ENCODE measurements around the gene OXGR1.
A peak's percentile ranks its signal among the peaks of the same experiment; 100 is the strongest.
"Not testable (repeated sequence)": the region's sequence is repeated elsewhere in the genome, so short reads cannot be mapped to it uniquely, and the experiment has no call there.

OXGR1 gene

DNA sequence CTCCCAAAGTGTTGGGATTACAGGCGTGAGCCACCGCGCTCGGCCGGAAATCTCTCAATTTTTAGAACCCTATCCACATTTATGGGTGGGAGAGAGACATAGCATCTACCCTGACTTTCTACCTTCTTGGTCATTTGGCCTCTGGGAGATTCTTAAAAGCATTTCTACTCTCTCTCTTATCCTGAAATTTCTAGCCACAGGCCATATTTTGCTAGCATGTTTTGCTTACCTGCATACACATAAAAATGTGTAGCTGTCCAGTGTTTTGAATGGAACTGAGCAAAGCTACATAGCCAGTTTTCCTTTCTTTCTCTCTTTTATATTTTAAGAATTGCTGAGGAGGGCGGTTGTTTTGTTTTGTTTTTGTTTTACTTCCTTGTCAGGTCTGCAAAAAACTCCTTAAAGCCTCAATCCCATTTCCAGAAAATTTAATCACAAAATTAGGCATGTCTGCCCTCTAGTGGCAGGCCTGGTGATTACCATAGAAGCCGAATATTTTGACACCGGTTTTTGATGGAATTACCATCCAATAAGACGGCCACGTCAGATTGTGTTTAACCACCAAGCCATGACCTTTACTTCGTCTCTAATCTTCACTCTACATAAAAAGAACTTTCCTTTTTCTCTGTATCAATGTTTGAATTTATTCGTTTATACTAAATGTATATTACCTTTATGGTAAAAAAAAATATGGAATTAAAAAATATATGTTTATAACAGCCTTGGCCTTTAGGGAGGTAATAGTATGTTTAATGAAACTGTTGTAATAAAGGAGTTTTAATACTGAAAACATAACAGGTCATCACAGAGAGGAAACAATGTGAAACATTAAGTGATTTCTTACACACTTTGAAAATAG, 34.4 kb upstream of the OXGR1 start:
- Histone ChIP-seq H2BK120ac (ENCODE audit: low read depth, low read length) (no peak overlapping the region), H3K23ac (ENCODE audit: low read depth, low read length, poor library complexity) (no peak overlapping the region), H3K18ac (ENCODE audit: low read length) (no peak overlapping the region), H3K27ac (replicated peaks; ENCODE audit: low read length) (no peak overlapping the region), H2AFZ (ENCODE audit: low read length) (no peak overlapping the region), H3K9ac (ENCODE audit: low read depth, low read length, poor library complexity) (no peak overlapping the region), H3K79me1 (ENCODE audit: low read depth, low read length) (no peaks in the 10 kb centered on the region), H3K4ac (ENCODE audit: low read length) (no peak overlapping the region), H3K36me3 (replicated peaks in 1 of 2; ENCODE audit: control insufficient read depth in 2 of 2, insufficient read depth in 2 of 2, low read length in 2 of 2) (no peaks in the 10 kb centered on the region), H3K4me2 (ENCODE audit: insufficient read depth, low read length, poor library complexity, severe bottlenecking) (no peak overlapping the region), H3K27me3 (ENCODE audit: control insufficient read depth in 3 of 3, insufficient read depth in 3 of 3, low read depth in 1 of 3, low read length in 3 of 3) (no peaks in the 10 kb centered on the region), H2BK5ac (ENCODE audit: low read length) (no peak overlapping the region), H4K8ac (ENCODE audit: low read depth, low read length) (no peak overlapping the region), H3K14ac (ENCODE audit: low read length) (no peak overlapping the region), H3K9me3 (replicated peaks in 1 of 2; ENCODE audit: control insufficient read depth in 2 of 2, insufficient read depth in 1 of 2, low read depth in 1 of 2, low read length in 2 of 2) (no peaks in the 10 kb centered on the region), H2BK15ac (ENCODE audit: low read length) (no peak overlapping the region), H2AK5ac (ENCODE audit: low read depth, low read length) (no peak overlapping the region), H3K4me3 (ENCODE audit: low read length in 2 of 2) (no peak overlapping the region), H3K4me1 (ENCODE audit: control insufficient read depth in 2 of 2, insufficient read depth in 1 of 2, low read depth in 1 of 2, low read length in 2 of 2) (no peaks in the 10 kb centered on the region), H4K91ac (ENCODE audit: low read depth, low read length, poor library complexity) (no peak overlapping the region), H2BK12ac (ENCODE audit: low read length) (no peak overlapping the region)
- peak; percentile 59 for DNase-seq (ENCODE audit: low spot score)
- no CpG with 5 or more reads among the region's 12 CpGs for WGBS, 2 donors (ENCODE audit: extremely low coverage in 2 of 2, insufficient read length in 2 of 2, insufficient replicate concordance in 1 of 2)

DNA sequence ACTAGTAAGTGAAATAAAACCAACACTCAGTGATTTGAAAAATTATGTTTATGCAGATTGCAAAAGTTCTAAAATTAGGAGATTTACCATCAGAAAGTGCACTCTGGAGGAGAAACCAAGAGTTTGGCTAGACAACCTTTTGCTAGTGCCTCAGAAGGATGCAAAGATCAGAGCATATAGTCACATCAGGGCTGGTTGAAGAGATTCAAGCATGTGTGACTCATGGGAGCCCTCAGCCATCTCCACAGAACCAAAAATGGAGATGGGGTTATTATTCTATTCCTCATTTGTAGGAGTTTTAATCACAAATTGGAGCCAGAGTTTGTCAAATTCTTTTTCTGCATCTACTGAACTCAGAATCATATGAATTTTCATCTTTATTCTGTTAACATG, 32.9 kb upstream of the OXGR1 start:
- Histone ChIP-seq H3K4ac (ENCODE audit: low read length) (no peak overlapping the region), H2AK5ac (ENCODE audit: low read depth, low read length) (no peak overlapping the region), H4K91ac (ENCODE audit: low read depth, low read length, poor library complexity) (no peak overlapping the region), H3K18ac (ENCODE audit: low read length) (no peak overlapping the region), H2AFZ (ENCODE audit: low read length) (no peak overlapping the region), H3K4me3 (ENCODE audit: low read length in 2 of 2) (no peak overlapping the region), H2BK15ac (ENCODE audit: low read length) (no peak overlapping the region), H3K4me1 (ENCODE audit: control insufficient read depth in 2 of 2, insufficient read depth in 1 of 2, low read depth in 1 of 2, low read length in 2 of 2) (no peaks in the 10 kb centered on the region), H3K14ac (ENCODE audit: low read length) (no peak overlapping the region), H3K36me3 (replicated peaks in 1 of 2; ENCODE audit: control insufficient read depth in 2 of 2, insufficient read depth in 2 of 2, low read length in 2 of 2) (no peaks in the 10 kb centered on the region), H3K23ac (ENCODE audit: low read depth, low read length, poor library complexity) (no peak overlapping the region), H3K27me3 (ENCODE audit: control insufficient read depth in 3 of 3, insufficient read depth in 3 of 3, low read depth in 1 of 3, low read length in 3 of 3) (no peaks in the 10 kb centered on the region), H3K9ac (ENCODE audit: low read depth, low read length, poor library complexity) (no peak overlapping the region), H3K9me3 (replicated peaks in 1 of 2; ENCODE audit: control insufficient read depth in 2 of 2, insufficient read depth in 1 of 2, low read depth in 1 of 2, low read length in 2 of 2) (no peaks in the 10 kb centered on the region), H2BK12ac (ENCODE audit: low read length) (no peak overlapping the region), H4K8ac (ENCODE audit: low read depth, low read length) (no peak overlapping the region), H3K27ac (replicated peaks; ENCODE audit: low read length) (no peak overlapping the region), H3K79me1 (ENCODE audit: low read depth, low read length) (no peaks in the 10 kb centered on the region), H2BK120ac (ENCODE audit: low read depth, low read length) (no peak overlapping the region), H2BK5ac (ENCODE audit: low read length) (no peak overlapping the region), H3K4me2 (ENCODE audit: insufficient read depth, low read length, poor library complexity, severe bottlenecking) (no peak overlapping the region)
- DNase-seq (ENCODE audit: low spot score): no peak

DNA sequence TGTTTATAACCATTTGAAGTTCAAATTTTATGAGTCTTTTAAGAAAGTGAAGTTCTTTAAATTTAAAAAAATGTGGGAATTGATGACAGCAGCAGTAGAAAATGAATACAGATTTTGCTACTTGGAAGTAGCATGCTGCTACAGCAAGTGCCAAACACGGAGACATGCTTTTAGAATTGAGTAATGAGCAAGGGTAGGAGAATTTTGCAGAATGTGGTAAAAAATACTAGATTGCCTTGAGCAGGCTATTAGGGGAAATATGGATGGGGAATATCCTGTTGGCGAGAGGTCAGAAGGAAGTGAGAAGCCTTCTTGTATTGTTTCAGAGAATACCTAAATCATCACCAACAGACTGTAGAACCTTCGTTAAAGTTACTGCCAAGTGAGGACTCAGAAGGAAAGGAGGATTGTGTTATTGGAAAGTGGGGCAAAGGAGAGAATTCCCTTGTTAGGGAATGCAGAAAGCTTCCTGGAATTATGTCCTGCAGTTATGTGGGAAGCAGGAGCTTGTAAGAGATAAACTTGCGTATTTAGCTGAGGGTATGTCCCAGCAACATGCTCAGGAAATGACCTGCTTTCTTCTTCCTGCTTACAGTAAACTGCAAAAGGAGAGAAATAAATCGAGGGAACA, 32.4 kb upstream of the OXGR1 start:
- Histone ChIP-seq H2BK12ac (ENCODE audit: low read length) (no peak overlapping the region), H3K9ac (ENCODE audit: low read depth, low read length, poor library complexity) (no peak overlapping the region), H3K27ac (replicated peaks; ENCODE audit: low read length) (no peak overlapping the region), H3K4me3 (ENCODE audit: low read length in 2 of 2) (no peak overlapping the region), H3K4me2 (ENCODE audit: insufficient read depth, low read length, poor library complexity, severe bottlenecking) (no peak overlapping the region), H3K27me3 (ENCODE audit: control insufficient read depth in 3 of 3, insufficient read depth in 3 of 3, low read depth in 1 of 3, low read length in 3 of 3) (no peaks in the 10 kb centered on the region), H3K4me1 (ENCODE audit: control insufficient read depth in 2 of 2, insufficient read depth in 1 of 2, low read depth in 1 of 2, low read length in 2 of 2) (no peaks in the 10 kb centered on the region), H3K14ac (ENCODE audit: low read length) (no peak overlapping the region), H2AK5ac (ENCODE audit: low read depth, low read length) (no peak overlapping the region), H2AFZ (ENCODE audit: low read length) (no peak overlapping the region), H4K8ac (ENCODE audit: low read depth, low read length) (no peak overlapping the region), H3K4ac (ENCODE audit: low read length) (no peak overlapping the region), H4K91ac (ENCODE audit: low read depth, low read length, poor library complexity) (no peak overlapping the region), H3K23ac (ENCODE audit: low read depth, low read length, poor library complexity) (no peak overlapping the region), H3K36me3 (replicated peaks in 1 of 2; ENCODE audit: control insufficient read depth in 2 of 2, insufficient read depth in 2 of 2, low read length in 2 of 2) (no peaks in the 10 kb centered on the region), H2BK5ac (ENCODE audit: low read length) (no peak overlapping the region), H3K18ac (ENCODE audit: low read length) (no peak overlapping the region), H2BK15ac (ENCODE audit: low read length) (no peak overlapping the region), H3K79me1 (ENCODE audit: low read depth, low read length) (no peaks in the 10 kb centered on the region), H3K9me3 (replicated peaks in 1 of 2; ENCODE audit: control insufficient read depth in 2 of 2, insufficient read depth in 1 of 2, low read depth in 1 of 2, low read length in 2 of 2) (no peaks in the 10 kb centered on the region), H2BK120ac (ENCODE audit: low read depth, low read length) (no peak overlapping the region)
- no peak for DNase-seq (ENCODE audit: low spot score)
- WGBS, 2 donors (ENCODE audit: extremely low coverage in 2 of 2, insufficient read length in 2 of 2, insufficient replicate concordance in 1 of 2): no CpG with 5 or more reads among the region's 5 CpGs

DNA sequence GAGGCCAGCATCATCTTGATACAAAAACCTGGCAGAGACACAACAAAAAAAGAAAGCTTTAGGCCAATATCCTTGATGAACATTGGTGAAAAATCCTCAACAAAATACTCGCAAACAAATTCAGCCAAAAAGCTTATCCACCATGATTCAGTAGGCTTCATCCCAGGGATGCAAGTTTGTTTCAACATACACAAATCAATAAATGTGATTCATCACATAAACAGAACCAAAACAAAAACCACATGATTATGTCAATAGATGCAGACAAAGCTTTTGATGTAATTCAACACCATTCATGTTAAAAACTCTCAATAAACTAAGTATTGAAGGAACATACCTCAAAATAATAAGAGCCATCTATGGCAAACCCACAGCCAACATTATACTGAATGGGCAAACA, 29.5 kb upstream of the OXGR1 start:
- H3K4ac ChIP-seq (ENCODE audit: low read length); H2AK5ac ChIP-seq (ENCODE audit: low read depth, low read length); H3K4me1 ChIP-seq (ENCODE audit: control insufficient read depth in 2 of 2, insufficient read depth in 1 of 2, low read depth in 1 of 2, low read length in 2 of 2); H4K8ac ChIP-seq (ENCODE audit: low read depth, low read length); DNase-seq (ENCODE audit: low spot score); H4K91ac ChIP-seq (ENCODE audit: low read depth, low read length, poor library complexity); H3K79me1 ChIP-seq (ENCODE audit: low read depth, low read length); H2BK12ac ChIP-seq (ENCODE audit: low read length); H3K36me3 ChIP-seq (replicated peaks in 1 of 2; ENCODE audit: control insufficient read depth in 2 of 2, insufficient read depth in 2 of 2, low read length in 2 of 2); H3K14ac ChIP-seq (ENCODE audit: low read length); H3K18ac ChIP-seq (ENCODE audit: low read length); H3K27ac ChIP-seq (replicated peaks; ENCODE audit: low read length); H3K9me3 ChIP-seq (replicated peaks in 1 of 2; ENCODE audit: control insufficient read depth in 2 of 2, insufficient read depth in 1 of 2, low read depth in 1 of 2, low read length in 2 of 2); H3K27me3 ChIP-seq (ENCODE audit: control insufficient read depth in 3 of 3, insufficient read depth in 3 of 3, low read depth in 1 of 3, low read length in 3 of 3); H3K23ac ChIP-seq (ENCODE audit: low read depth, low read length, poor library complexity); H2BK5ac ChIP-seq (ENCODE audit: low read length); H3K4me2 ChIP-seq (ENCODE audit: insufficient read depth, low read length, poor library complexity, severe bottlenecking); H2BK15ac ChIP-seq (ENCODE audit: low read length); H3K4me3 ChIP-seq (ENCODE audit: low read length in 2 of 2); H3K9ac ChIP-seq (ENCODE audit: low read depth, low read length, poor library complexity); H2AFZ ChIP-seq (ENCODE audit: low read length); H2BK120ac ChIP-seq (ENCODE audit: low read depth, low read length): not testable (repeated sequence)
- WGBS, 2 donors (ENCODE audit: extremely low coverage in 2 of 2, insufficient read length in 2 of 2, insufficient replicate concordance in 1 of 2): no CpG with 5 or more reads among the region's 1 CpG

Measured in neuronal stem cell (in vitro differentiated cells).